Activated CD4-positive, alpha-beta T cell treated with anti-CD3 and anti-CD28 coated beads, Interleukin-2, amount 50 U/mL, for 16 hours (primary cell): ENCODE data around the gene ACSS1.

Experiments
- DNase-seq: peaks from one replicate; pipeline ENCODE4 v3.0.0-alpha.2; 2020

Gene ACSS1

GRCh38 chr20:24992487-24993205, 65.3 kb downstream of the ACSS1 start, which contains the start of gene APMAP:
TSS of gene APMAP (minus strand) at chr20:24992751. CDS start at chr20:24992688, 63 bp downstream.
- DNase-seq, result peak; percentile 96

GRCh38 chr20:24991897-24992486, 65.9 kb downstream of the ACSS1 start:
- DNase-seq, result peak; percentile 12

GRCh38 chr20:24990810-24991252, 67.1 kb downstream of the ACSS1 start:
- DNase-seq, result no peak

- DNase-seq, result no peak
These were observed 68.8 kb downstream of the ACSS1 start for GRCh38 chr20:24989162-24989561.

GRCh38 chr20:24987873-24988835, 69.8 kb downstream of the ACSS1 start:
- no peak for DNase-seq

GRCh38 chr20:24987244-24987643, 70.7 kb downstream of the ACSS1 start:
- no peak for DNase-seq

GRCh38 chr20:24986436-24987015, 71.4 kb downstream of the ACSS1 start:
- DNase-seq, result no peak

- no peak for DNase-seq
These were observed 72.1 kb downstream of the ACSS1 start for GRCh38 chr20:24985802-24986201.

GRCh38 chr20:24984961-24985640, 72.8 kb downstream of the ACSS1 start:
- no peak for DNase-seq

GRCh38 chr20:24983896-24984295, 74.0 kb downstream of the ACSS1 start:
- DNase-seq, result no peak

- DNase-seq, result no peak
These were observed 76.1 kb downstream of the ACSS1 start for GRCh38 chr20:24981790-24982189.

GRCh38 chr20:24981282-24981681, 76.7 kb downstream of the ACSS1 start:
- no peak for DNase-seq

GRCh38 chr20:24980291-24981053, 77.5 kb downstream of the ACSS1 start:
- no peak for DNase-seq

- no peak for DNase-seq
These were observed 78.6 kb downstream of the ACSS1 start for GRCh38 chr20:24979036-24979960.

GRCh38 chr20:24978513-24978912, 79.4 kb downstream of the ACSS1 start:
- no peak for DNase-seq

- DNase-seq, result no peak
These were observed 80.1 kb downstream of the ACSS1 start for GRCh38 chr20:24977797-24978196.

GRCh38 chr20:24977336-24977735, 80.6 kb downstream of the ACSS1 start:
- DNase-seq, result no peak

GRCh38 chr20:24972341-24972740, 85.6 kb downstream of the ACSS1 start:
- DNase-seq, result no peak

GRCh38 chr20:24971376-24972101, 86.4 kb downstream of the ACSS1 start:
- DNase-seq, result no peak

- no peak for DNase-seq
These were observed 87.2 kb downstream of the ACSS1 start for GRCh38 chr20:24970754-24971153.
